ENCODE data around the gene MOK.

- TF ChIP-seq ZNF274 (IDR thresholded peaks at IDR 0.05; ENCODE audit: low read depth, low read length) (no peak), YY1 (IDR thresholded peaks at IDR 0.05; ENCODE audit: insufficient read depth, insufficient read length) (no peak)
Measured at GRCh38 chr14:102293781-102294180, 11.2 kb downstream of the MOK start.
